K562 (cell line): Measurements from ENCODE around the gene ZNF319. TPM values are rescaled to one million over a fixed set of nuclear protein-coding genes. Genes with fewer than 3 reads are reported as not detected.

Experiments
- MEF2A ChIP-seq: IDR thresholded peaks from 2 replicates; pipeline ENCODE4 v1.6.1; 2011; ENCODE audit warnings: low read depth, mild to moderate bottlenecking, low read length, moderate library complexity; ENCODE audit not compliant: control insufficient read depth
- MEF2D ChIP-seq: conservative IDR thresholded peaks from 2 replicates; pipeline ENCODE4 v1.6.1; 2016; ENCODE audit warnings: low read depth, missing genetic modification characterization, missing compliant biosample characterization
- NCOR1 ChIP-seq: fragments of 450-650 bp; IDR thresholded peaks from 2 replicates; pipeline ENCODE4 v1.6.1; 2016; ENCODE audit warnings: mild to moderate bottlenecking, moderate library complexity
- SAP30 ChIP-seq: fragments of 200-600 bp; sonication (generic); IDR thresholded peaks from 2 replicates; pipeline ENCODE4 v1.6.1; 2012; ENCODE audit warnings: borderline replicate concordance, low read depth, mild to moderate bottlenecking, moderate library complexity, low read length, control low read depth, inconsistent platforms; ENCODE audit not compliant: insufficient read depth, poor library complexity, severe bottlenecking
- SIRT6 ChIP-seq: IDR thresholded peaks from one replicate; pipeline ENCODE4 v1.6.1; 2012; ENCODE audit warnings: low read depth, mild to moderate bottlenecking, control low read depth, inconsistent platforms, low read length, moderate library complexity
- STAG1 ChIP-seq: sonication (generic); formaldehyde crosslinking; IDR thresholded peaks from 2 replicates; pipeline ENCODE4 v1.5.0; 2020; ENCODE audit warnings: missing genetic modification reagents, borderline replicate concordance
- STAT5B ChIP-seq: fragments of 250-450 bp; sonication (Bioruptor Pico); IDR thresholded peaks from 2 replicates; pipeline ENCODE4 v1.8.0; 2021; ENCODE audit warnings: mild to moderate bottlenecking, inconsistent platforms
- ZNF224 ChIP-seq: sonication (generic); formaldehyde crosslinking; IDR thresholded peaks from 2 replicates; pipeline ENCODE4 v1.8.0; 2022; ENCODE audit warnings: mild to moderate bottlenecking, missing genetic modification reagents
- ZNF639 ChIP-seq, 2 experiments: fragments of 200-800 bp in 1 of 2; sonication (Bioruptor generic) in 1 of 2; sonication (generic) in 1 of 2; formaldehyde crosslinking in 1 of 2; IDR thresholded peaks in 1 of 2; conservative IDR thresholded peaks in 1 of 2; 2 replicates each; pipeline versions ENCODE4 v1.5.0 to v1.6.1; 2016 to 2020; ENCODE audit warnings: missing compliant biosample characterization in 1 of 2, missing genetic modification characterization in 1 of 2, missing genetic modification reagents in 1 of 2
- polyA plus RNA-seq, 8 experiments: library from polyadenylated mRNA; depleted of rRNA in 4 of 8; stranded (reverse) in 5 of 8; unstranded in 3 of 8; fragments of >200 nt; fragmentation: Nextera tagmentation in 2 of 8; fragmentation: Illumina TruSeq in 1 of 8; extraction: Ambion mirVana in 2 of 8; extraction: Trizol in 1 of 8; gene quantifications; 2 replicates each; pipeline versions ENCODE4 v1.2.1 to v1.2.3, GENCODE V29; 2011 to 2014; ENCODE audit warnings: inconsistent platforms in 1 of 8, missing spikeins in 1 of 8
- total RNA-seq, 7 experiments: library from RNA; depleted of rRNA in 6 of 7; stranded (reverse); fragments of >200 nt in 6 of 7; fragmentation: Illumina TruSeq in 2 of 7; extraction: Trizol in 2 of 7; gene quantifications; 2 replicates each; pipeline versions ENCODE4 v1.2.1 to v1.2.3, GENCODE V29; 2011 to 2021; ENCODE audit warnings: low replicate concordance in 1 of 7
- TF ChIP-seq, protein P1 (sequence below), 2 experiments: fragments of 450-650 bp; conservative IDR thresholded peaks; 2 replicates each; pipeline ENCODE4 v1.6.1; 2017; ENCODE audit warnings: mild to moderate bottlenecking in 2 of 2, moderate library complexity in 2 of 2
- TF ChIP-seq, protein P2 (sequence below), 2 experiments: fragments of 450-650 bp in 1 of 2; IDR thresholded peaks; 2 replicates each; pipeline ENCODE4 v1.6.1; 2011 to 2017; ENCODE audit warnings: low read depth in 2 of 2, antibody characterized with exemption in 1 of 2, borderline replicate concordance in 1 of 2, low read length in 1 of 2, mild to moderate bottlenecking in 1 of 2, mixed read lengths in 1 of 2; ENCODE audit not compliant: control insufficient read depth in 1 of 2
- TF ChIP-seq, protein P3 (sequence below): IDR thresholded peaks from 2 replicates; pipeline ENCODE4 v1.6.1; 2011; ENCODE audit not compliant: insufficient read length; ENCODE audit errors: extremely low read depth

The ZNF319 gene
- total and polyA plus RNA-seq, 9 of the 15 experiments (the other 6 are each of a cell fraction or from before 2014, with no cell fraction given) = 0.20 to 5.7 (median 1.4) TPM

GRCh38 chr16:57976331-57976796 lies 24.1 kb downstream of the ZNF319 start (continued):
- TF ChIP-seq ZNF639 (CRISPR knock-in tag; conservative IDR thresholded peaks at IDR 0.05 in 1 of 2, IDR thresholded peaks at IDR 0.05 in 1 of 2) (no peak), MEF2D (tag) (no peak), MEF2A (no peak), STAT5B (CRISPR knock-in tag) (no peak), ZNF224 (CRISPR knock-in tag) (no peak), SIRT6 (no peak), SAP30 (no peak), STAG1 (CRISPR knock-in tag) (no peak), NCOR1 (peak; percentile 92)
- TF ChIP-seq, protein P1, sequence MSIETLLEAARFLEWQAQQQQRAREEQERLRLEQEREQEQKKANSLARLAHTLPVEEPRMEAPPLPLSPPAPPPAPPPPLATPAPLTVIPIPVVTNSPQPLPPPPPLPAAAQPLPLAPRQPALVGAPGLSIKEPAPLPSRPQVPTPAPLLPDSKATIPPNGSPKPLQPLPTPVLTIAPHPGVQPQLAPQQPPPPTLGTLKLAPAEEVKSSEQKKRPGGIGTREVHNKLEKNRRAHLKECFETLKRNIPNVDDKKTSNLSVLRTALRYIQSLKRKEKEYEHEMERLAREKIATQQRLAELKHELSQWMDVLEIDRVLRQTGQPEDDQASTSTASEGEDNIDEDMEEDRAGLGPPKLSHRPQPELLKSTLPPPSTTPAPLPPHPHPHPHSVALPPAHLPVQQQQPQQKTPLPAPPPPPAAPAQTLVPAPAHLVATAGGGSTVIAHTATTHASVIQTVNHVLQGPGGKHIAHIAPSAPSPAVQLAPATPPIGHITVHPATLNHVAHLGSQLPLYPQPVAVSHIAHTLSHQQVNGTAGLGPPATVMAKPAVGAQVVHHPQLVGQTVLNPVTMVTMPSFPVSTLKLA (conservative IDR thresholded peaks at IDR 0.05) = peak in 1 of 2 experiments; percentile 56; a peak in 1 of 4 replicates
- TF ChIP-seq, protein P2, sequence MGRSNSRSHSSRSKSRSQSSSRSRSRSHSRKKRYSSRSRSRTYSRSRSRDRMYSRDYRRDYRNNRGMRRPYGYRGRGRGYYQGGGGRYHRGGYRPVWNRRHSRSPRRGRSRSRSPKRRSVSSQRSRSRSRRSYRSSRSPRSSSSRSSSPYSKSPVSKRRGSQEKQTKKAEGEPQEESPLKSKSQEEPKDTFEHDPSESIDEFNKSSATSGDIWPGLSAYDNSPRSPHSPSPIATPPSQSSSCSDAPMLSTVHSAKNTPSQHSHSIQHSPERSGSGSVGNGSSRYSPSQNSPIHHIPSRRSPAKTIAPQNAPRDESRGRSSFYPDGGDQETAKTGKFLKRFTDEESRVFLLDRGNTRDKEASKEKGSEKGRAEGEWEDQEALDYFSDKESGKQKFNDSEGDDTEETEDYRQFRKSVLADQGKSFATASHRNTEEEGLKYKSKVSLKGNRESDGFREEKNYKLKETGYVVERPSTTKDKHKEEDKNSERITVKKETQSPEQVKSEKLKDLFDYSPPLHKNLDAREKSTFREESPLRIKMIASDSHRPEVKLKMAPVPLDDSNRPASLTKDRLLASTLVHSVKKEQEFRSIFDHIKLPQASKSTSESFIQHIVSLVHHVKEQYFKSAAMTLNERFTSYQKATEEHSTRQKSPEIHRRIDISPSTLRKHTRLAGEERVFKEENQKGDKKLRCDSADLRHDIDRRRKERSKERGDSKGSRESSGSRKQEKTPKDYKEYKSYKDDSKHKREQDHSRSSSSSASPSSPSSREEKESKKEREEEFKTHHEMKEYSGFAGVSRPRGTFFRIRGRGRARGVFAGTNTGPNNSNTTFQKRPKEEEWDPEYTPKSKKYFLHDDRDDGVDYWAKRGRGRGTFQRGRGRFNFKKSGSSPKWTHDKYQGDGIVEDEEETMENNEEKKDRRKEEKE (IDR thresholded peaks at IDR 0.05; ENCODE audit: borderline replicate concordance in 1 of 2, control insufficient read depth in 1 of 2, low read depth in 2 of 2, low read length in 1 of 2) = no peak
- TF ChIP-seq, protein P3, sequence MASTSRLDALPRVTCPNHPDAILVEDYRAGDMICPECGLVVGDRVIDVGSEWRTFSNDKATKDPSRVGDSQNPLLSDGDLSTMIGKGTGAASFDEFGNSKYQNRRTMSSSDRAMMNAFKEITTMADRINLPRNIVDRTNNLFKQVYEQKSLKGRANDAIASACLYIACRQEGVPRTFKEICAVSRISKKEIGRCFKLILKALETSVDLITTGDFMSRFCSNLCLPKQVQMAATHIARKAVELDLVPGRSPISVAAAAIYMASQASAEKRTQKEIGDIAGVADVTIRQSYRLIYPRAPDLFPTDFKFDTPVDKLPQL = no peak
